Measurements from ENCODE around the gene FZD7.

FZD7 gene

GRCh38 chr2:202069170-202070067 lies 35.8 kb downstream of the FZD7 start:
- no peak for DNase-seq

GRCh38 chr2:202071107-202071506 lies 37.5 kb downstream of the FZD7 start:
- no peak for DNase-seq

GRCh38 chr2:202072226-202072625 lies 38.6 kb downstream of the FZD7 start:
- DNase-seq, result no peak

GRCh38 chr2:202072737-202073401 lies 39.2 kb downstream of the FZD7 start, which contains the start of gene KIAA2012:
Gene KIAA2012, plus strand, starts transcription at chr2:202073255. Its CDS starts 373 bp downstream, at chr2:202073628.
- no peak for DNase-seq

GRCh38 chr2:202074324-202074723 lies 40.7 kb downstream of the FZD7 start:
- DNase-seq, result no peak

- DNase-seq, result no peak
These were observed 45.7 kb downstream of the FZD7 start for GRCh38 chr2:202079310-202079709.

- DNase-seq, result no peak
These were observed 50.6 kb downstream of the FZD7 start for GRCh38 chr2:202084265-202084664.

Data from activated CD8-positive, alpha-beta memory T cell treated with anti-CD3 and anti-CD28 coated beads for 24 hours (primary cell).